GM18520 (cell line): ENCODE measurements around the gene TNF.

Experiments
- ATAC-seq: cut with Tn5 transposase; IDR thresholded peaks from one replicate; pipeline ENCODE4 v1.9.1; 2021; ENCODE audit not compliant: unreplicated experiment

TNF gene

GRCh38 chr6:31575335-31575901 is at the start of gene TNF:
TSS of gene TNF (plus strand) at chr6:31575565. CDS start at chr6:31575742, 177 bp downstream.
- no peak for ATAC-seq

GRCh38 chr6:31525932-31526591 is 49.3 kb upstream of the TNF start:
- ATAC-seq = no peak

DNA sequence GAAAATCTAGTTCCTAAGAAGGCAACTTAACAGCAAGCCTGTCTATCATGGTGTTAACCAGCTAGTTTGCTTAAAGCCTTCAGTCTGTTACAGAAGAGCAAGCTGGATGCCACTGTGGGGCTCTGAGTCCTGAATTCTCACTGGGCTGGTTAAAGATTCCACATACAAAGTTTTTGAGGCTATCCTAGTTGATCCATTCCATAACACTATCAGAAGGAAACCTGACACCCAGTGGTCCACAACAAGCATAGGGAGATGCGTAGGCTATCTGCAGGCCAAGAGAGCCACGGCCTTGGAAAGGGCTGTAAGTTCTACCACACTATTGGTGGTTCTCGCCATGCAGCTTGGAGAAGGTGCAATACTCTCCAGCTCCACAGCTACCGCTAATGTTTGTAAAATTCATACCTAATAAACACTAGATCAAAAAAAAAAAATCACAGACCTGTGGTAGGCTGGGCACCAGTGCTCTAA is 47.0 kb upstream of the TNF start:
- ATAC-seq = no peak

DNA sequence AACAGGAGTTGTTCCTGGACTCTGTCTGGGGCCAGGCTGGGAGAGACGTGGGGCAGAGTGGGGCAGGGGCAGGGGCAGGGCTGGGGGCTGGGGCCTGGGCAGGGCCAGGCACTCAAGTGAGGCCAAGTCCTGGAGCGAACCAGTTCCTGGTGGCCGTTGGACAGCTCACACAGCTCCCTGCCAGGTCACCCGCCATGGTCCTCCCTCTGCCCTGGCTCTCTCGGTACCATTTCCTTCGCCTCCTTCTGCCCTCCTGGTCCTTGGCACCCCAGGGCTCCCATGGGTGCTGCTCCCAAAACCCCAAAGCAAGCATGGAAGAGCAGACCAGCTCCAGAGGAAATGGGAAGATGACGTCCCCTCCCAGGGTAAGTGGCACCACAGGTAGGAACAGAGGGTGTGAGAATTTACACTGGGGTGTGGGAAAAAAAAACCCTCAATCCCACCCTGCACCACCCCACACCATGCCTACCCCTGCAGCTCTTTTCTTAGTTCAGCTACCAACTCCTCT is 46.5 kb upstream of the TNF start, which contains the start of gene MCCD1:
TSS of gene MCCD1 (plus strand) at position 142 of the 508 bp plus-strand sequence. CDS start at position 195, 53 bp downstream.
- ATAC-seq = no peak

- no peak for ATAC-seq
These were observed 45.8 kb upstream of the TNF start for GRCh38 chr6:31529329-31530150.

GRCh38 chr6:31530659-31531058 is 44.7 kb upstream of the TNF start:
- no peak for ATAC-seq

DNA sequence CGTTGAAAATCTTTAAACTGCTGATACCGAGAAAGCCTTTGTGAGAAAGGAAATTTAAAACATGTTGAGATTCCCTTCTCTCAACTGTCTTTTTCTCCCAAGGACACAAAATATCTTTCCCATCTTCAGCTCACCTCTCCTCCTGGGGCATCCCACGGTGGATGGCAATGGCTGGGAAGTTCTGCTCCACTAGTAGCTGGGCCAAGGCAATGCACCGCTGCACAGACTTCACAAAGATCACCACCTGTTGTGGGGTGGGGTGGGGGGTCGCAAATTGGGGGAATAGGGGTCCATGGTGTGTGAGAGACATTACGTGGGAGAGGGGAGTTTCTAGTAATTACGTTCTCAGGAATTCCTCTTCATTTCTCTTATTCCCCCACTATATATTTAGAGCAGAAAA is 44.2 kb upstream of the TNF start:
- ATAC-seq = no peak

GRCh38 chr6:31531771-31532643 is 43.4 kb upstream of the TNF start:
- no peak for ATAC-seq

GRCh38 chr6:31532644-31533454 is 42.5 kb upstream of the TNF start:
- ATAC-seq = no peak

- no peak for ATAC-seq
These were observed 41.9 kb upstream of the TNF start for GRCh38 chr6:31533455-31533841.

DNA sequence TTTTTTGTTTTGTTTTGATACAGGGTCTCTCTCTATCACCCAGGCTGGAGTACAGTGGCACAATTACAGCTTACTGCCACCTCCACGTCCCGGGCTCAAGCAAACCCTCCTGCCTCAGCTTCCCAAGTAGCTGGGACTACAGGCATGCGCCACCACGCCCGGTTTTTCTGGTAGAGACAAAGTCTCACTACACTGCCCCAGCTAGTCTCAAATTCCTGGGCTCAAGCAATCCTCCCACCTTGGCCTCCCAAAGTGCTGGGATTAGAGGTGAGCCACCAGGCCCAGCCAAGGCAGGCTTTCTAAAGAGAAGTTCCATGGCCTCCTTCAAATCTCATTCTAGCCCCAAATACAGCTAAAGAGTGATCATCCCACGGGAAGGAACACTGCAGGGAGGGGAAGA is 41.4 kb upstream of the TNF start:
- ATAC-seq = no peak

DNA sequence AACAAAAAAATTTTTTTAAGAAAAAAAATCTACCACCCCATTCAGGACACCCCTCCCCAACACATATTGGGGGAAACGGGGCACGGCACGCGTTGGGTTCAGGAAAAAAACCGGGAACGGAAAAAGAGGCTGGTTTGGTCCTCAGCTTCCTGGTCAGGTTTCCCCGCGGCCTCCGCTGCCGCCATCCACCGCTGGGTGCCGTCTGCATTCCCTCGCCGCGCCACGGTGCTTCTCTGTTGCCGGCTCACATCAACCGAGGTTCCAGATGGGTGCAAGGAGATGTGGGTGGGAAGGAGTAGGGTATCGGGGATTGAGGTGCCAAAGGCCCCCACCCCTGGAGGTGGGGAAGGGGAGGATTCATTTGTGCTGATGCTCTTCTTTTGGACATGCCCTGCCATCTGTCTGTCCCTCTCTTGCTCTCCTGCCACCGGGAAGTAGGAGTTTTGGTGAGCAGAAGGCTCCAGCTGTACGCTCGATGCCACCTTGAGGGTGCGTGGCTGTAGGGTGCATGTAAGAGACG is 40.8 kb upstream of the TNF start:
- no peak for ATAC-seq

- no peak for ATAC-seq
These were observed 39.6 kb upstream of the TNF start for GRCh38 chr6:31535538-31536324.

GRCh38 chr6:31538805-31539400 is 36.5 kb upstream of the TNF start:
- ATAC-seq = no peak

DNA sequence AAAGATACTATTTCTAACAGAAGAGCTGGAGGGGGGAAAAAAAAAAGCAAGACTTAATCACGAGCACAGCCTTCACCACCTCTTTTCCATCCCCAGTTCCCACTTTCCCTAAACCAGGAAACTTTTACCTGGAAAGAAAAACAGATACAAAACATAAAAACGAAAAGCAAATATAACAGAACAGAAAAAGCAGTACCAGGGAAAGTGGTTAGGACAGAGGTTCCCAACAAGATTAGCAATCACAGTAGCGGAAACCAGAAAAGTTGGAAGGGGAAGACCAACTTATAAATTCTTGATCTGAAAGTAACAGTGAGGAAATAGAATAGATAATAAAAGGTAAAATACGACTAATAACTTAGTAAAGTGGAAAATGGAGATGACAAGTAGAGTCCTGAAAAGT is 34.7 kb upstream of the TNF start:
- ATAC-seq = no peak

GRCh38 chr6:31541059-31541657 is 34.2 kb upstream of the TNF start:
- ATAC-seq = no peak

- peak; percentile 54 for ATAC-seq
These were observed 33.5 kb upstream of the TNF start, which contains the start of gene DDX39B for GRCh38 chr6:31541658-31542521. TSS of gene DDX39B (minus strand) at chr6:31542003. CDS start at chr6:31540532, 1,471 bp downstream.
